Measurements from ENCODE around the gene ANK2. TPM values are rescaled to one million over a fixed set of nuclear protein-coding genes. Genes with fewer than 3 reads are reported as not detected.
A peak's percentile ranks its signal among the peaks of the same experiment; 100 is the strongest.

ANK2 gene
- total RNA-seq, 1 donor: 79.6 TPM

DNA sequence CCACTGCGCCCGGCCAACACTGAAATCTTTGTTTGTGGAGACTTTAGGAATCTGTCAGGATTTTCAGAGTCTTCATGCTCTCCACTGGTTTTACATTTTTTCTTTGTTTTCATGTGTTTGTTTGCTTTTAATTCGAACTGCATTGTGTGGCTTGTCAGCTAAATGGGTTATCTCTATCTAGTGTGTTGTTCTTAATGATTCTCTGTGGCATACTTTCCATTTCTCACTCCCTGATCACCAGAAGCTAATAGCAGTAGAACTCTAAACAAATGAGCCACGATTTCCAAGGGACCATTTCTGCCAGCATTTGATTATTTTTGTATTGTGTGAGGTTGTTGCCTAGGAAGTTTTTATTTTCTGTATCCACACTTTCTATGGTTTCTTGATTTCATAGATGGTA lies 359.7 kb downstream of the ANK2 start:
- Histone ChIP-seq H3K36me3 (ENCODE audit: insufficient read depth, low read length) (no peaks in the 10 kb centered on the region), H3K4me3 (ENCODE audit: insufficient read depth, low read length) (no peak overlapping the region), H3K27ac (ENCODE audit: low read depth, low read length) (no peak overlapping the region), H2AFZ (ENCODE audit: low read length) (no peak overlapping the region), H3K79me2 (ENCODE audit: insufficient read depth, low read length) (no peaks in the 10 kb centered on the region), H3K27me3 (ENCODE audit: insufficient read depth, low read length) (no peaks in the 10 kb centered on the region), H3K4me2 (ENCODE audit: insufficient read depth, low read length) (no peak overlapping the region), H3K9me3 (ENCODE audit: low read depth, low read length) (no peaks in the 10 kb centered on the region), H3K4me1 (ENCODE audit: insufficient read depth, low read length) (peaks cover 18% of the 10 kb centered on the region), H4K20me1 (ENCODE audit: insufficient read depth, low read length) (no peaks in the 10 kb centered on the region)
- TF ChIP-seq, protein P1, sequence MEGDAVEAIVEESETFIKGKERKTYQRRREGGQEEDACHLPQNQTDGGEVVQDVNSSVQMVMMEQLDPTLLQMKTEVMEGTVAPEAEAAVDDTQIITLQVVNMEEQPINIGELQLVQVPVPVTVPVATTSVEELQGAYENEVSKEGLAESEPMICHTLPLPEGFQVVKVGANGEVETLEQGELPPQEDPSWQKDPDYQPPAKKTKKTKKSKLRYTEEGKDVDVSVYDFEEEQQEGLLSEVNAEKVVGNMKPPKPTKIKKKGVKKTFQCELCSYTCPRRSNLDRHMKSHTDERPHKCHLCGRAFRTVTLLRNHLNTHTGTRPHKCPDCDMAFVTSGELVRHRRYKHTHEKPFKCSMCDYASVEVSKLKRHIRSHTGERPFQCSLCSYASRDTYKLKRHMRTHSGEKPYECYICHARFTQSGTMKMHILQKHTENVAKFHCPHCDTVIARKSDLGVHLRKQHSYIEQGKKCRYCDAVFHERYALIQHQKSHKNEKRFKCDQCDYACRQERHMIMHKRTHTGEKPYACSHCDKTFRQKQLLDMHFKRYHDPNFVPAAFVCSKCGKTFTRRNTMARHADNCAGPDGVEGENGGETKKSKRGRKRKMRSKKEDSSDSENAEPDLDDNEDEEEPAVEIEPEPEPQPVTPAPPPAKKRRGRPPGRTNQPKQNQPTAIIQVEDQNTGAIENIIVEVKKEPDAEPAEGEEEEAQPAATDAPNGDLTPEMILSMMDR (IDR thresholded peaks at IDR 0.05; ENCODE audit: extremely low read depth, low read depth, low read length): no peak
- DNase-seq (ENCODE audit: insufficient read length, low spot score, missing footprints): no peak

DNA sequence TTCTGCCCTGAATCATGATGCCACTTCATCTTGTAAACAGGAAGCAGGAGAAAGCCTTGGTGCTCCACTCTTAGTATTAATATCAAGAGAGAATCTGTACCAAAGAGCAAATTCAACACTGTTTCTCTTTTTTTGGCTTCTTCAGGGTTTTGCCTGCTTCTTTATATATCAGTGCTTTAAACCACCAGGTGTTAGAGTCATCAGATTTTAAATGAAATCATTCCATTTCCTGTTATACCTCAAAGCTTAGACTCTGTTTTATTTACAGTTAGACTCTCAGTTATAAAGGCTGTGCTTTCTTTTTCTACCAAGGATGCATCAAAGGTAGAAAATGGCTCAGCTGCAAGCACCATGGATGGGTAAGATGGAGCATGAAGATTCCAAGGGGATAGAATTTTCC lies 361.2 kb downstream of the ANK2 start:
- Histone ChIP-seq H3K27ac (ENCODE audit: low read depth, low read length) (peak overlapping the region; percentile 33), H3K4me3 (ENCODE audit: insufficient read depth, low read length) (no peak overlapping the region), H2AFZ (ENCODE audit: low read length) (no peak overlapping the region), H4K20me1 (ENCODE audit: insufficient read depth, low read length) (no peaks in the 10 kb centered on the region), H3K4me2 (ENCODE audit: insufficient read depth, low read length) (no peak overlapping the region), H3K36me3 (ENCODE audit: insufficient read depth, low read length) (no peaks in the 10 kb centered on the region), H3K79me2 (ENCODE audit: insufficient read depth, low read length) (no peaks in the 10 kb centered on the region), H3K4me1 (ENCODE audit: insufficient read depth, low read length) (peaks cover 18% of the 10 kb centered on the region), H3K27me3 (ENCODE audit: insufficient read depth, low read length) (no peaks in the 10 kb centered on the region), H3K9me3 (ENCODE audit: low read depth, low read length) (no peaks in the 10 kb centered on the region)
- TF ChIP-seq, protein P1 (IDR thresholded peaks at IDR 0.05; ENCODE audit: extremely low read depth, low read depth, low read length): no peak
- no peak for DNase-seq (ENCODE audit: insufficient read length, low spot score, missing footprints)

DNA sequence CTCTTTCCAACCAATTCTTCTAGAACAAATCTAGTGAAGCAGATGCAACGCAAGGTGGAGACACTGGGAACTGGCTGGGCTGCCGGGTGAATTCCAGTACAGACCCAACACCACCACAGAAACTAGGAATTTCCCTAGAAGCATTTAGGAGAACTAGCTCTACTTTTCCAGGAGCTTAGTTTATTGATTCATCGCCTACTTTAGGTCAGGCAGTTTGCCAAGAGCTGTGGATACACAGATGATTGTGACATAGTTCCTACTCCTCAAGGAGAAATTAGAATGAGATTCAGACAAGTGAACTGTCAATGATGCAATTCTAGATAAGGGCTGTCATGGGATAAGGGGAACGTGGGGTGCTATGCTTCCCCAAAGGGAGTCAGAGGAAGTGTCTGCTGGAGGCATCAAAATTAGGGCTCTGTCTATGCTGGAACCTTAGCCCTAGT lies 362.1 kb downstream of the ANK2 start:
- Histone ChIP-seq H3K9me3 (ENCODE audit: low read depth, low read length) (no peaks in the 10 kb centered on the region), H3K4me1 (ENCODE audit: insufficient read depth, low read length) (peaks cover 18% of the 10 kb centered on the region), H2AFZ (ENCODE audit: low read length) (no peak overlapping the region), H3K27ac (ENCODE audit: low read depth, low read length) (peak overlapping the region; percentile 58), H3K4me3 (ENCODE audit: insufficient read depth, low read length) (no peak overlapping the region), H3K36me3 (ENCODE audit: insufficient read depth, low read length) (no peaks in the 10 kb centered on the region), H3K79me2 (ENCODE audit: insufficient read depth, low read length) (no peaks in the 10 kb centered on the region), H4K20me1 (ENCODE audit: insufficient read depth, low read length) (no peaks in the 10 kb centered on the region), H3K27me3 (ENCODE audit: insufficient read depth, low read length) (no peaks in the 10 kb centered on the region), H3K4me2 (ENCODE audit: insufficient read depth, low read length) (no peak overlapping the region)
- DNase-seq (ENCODE audit: insufficient read length, low spot score, missing footprints): no peak
- TF ChIP-seq, protein P1 (IDR thresholded peaks at IDR 0.05; ENCODE audit: extremely low read depth, low read depth, low read length): peak; percentile 49

DNA sequence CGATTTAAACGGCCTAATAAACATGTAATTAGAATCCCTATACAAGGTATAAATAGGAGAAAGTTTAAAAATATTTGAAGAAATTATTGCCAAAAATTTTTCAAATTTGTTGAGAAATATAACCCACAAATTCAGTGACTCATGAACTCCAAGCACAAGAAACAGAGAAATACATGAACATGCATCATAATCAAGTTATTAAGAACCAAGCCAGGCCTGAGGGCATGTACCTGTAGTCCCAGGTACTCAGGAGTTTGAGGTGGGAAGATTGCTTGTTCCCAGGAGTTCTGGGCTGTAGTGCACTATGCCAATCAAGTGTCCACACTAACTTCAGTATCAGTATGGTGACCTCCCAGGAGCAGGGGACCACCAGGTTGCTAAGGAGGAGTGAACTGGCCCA lies 370.2 kb downstream of the ANK2 start:
- H3K4me2 ChIP-seq (ENCODE audit: insufficient read depth, low read length): no peak overlapping the region
- H4K20me1 ChIP-seq (ENCODE audit: insufficient read depth, low read length): no peaks in the 10 kb centered on the region
- H3K27ac ChIP-seq (ENCODE audit: low read depth, low read length): no peak overlapping the region
- H2AFZ ChIP-seq (ENCODE audit: low read length): no peak overlapping the region
- H3K27me3 ChIP-seq (ENCODE audit: insufficient read depth, low read length): no peaks in the 10 kb centered on the region
- TF ChIP-seq, protein P1 (IDR thresholded peaks at IDR 0.05; ENCODE audit: extremely low read depth, low read depth, low read length): no peak
- H3K36me3 ChIP-seq (ENCODE audit: insufficient read depth, low read length): no peaks in the 10 kb centered on the region
- H3K9me3 ChIP-seq (ENCODE audit: low read depth, low read length): no peaks in the 10 kb centered on the region
- no peaks in the 10 kb centered on the region for H3K4me1 ChIP-seq (ENCODE audit: insufficient read depth, low read length)
- H3K4me3 ChIP-seq (ENCODE audit: insufficient read depth, low read length): no peak overlapping the region
- no peaks in the 10 kb centered on the region for H3K79me2 ChIP-seq (ENCODE audit: insufficient read depth, low read length)
- DNase-seq (ENCODE audit: insufficient read length, low spot score, missing footprints): no peak
